Progenitor cell of endocrine pancreas (in vitro differentiated cells): ENCODE measurements around the gene CYB561D2. TPM values are rescaled to one million over a fixed set of nuclear protein-coding genes. Genes with fewer than 3 reads are reported as not detected.

Source experiments
- DNase-seq: peaks from one replicate; pipeline ENCODE4 v3.0.0; 2021; ENCODE audit warnings: low spot score; ENCODE audit not compliant: unreplicated experiment
- H3K27ac Mint-ChIP-seq: 2 replicates; pipeline ENCODE4 v1.8.0; 2021; ENCODE audit warnings: mild to moderate bottlenecking, moderate library complexity, mixed read lengths
- H3K27me3 Mint-ChIP-seq: 2 replicates; pipeline ENCODE4 v1.8.0; 2021; ENCODE audit warnings: mixed read lengths
- H3K36me3 Mint-ChIP-seq: 2 replicates; pipeline ENCODE4 v1.8.0; 2022; ENCODE audit warnings: mixed read lengths; ENCODE audit not compliant: insufficient read depth
- H3K4me1 Mint-ChIP-seq: 2 replicates; pipeline ENCODE4 v1.8.0; 2021; ENCODE audit warnings: low read depth, mixed read lengths
- H3K4me3 Mint-ChIP-seq: 2 replicates; pipeline ENCODE4 v1.8.0; 2021; ENCODE audit warnings: low read depth, mild to moderate bottlenecking, moderate library complexity, mixed read lengths
- H3K9me3 Mint-ChIP-seq: 2 replicates; pipeline ENCODE4 v1.8.0; 2021; ENCODE audit warnings: low read depth, mixed read lengths
- total RNA-seq: library from RNA; stranded (reverse); gene quantifications from 2 replicates; pipeline ENCODE4 v1.2.1, GENCODE V29; 2021
- TF ChIP-seq, protein P1 (sequence below): fragments of 200-600 bp; sonication (generic); IDR thresholded peaks from one replicate; pipeline ENCODE4 v1.5.0; 2021; ENCODE audit warnings: antibody characterized with exemption, mild to moderate bottlenecking; ENCODE audit not compliant: unreplicated experiment

CYB561D2 gene
- total RNA-seq, 1 donor from 2014 or later, result 19.2 TPM

DNA sequence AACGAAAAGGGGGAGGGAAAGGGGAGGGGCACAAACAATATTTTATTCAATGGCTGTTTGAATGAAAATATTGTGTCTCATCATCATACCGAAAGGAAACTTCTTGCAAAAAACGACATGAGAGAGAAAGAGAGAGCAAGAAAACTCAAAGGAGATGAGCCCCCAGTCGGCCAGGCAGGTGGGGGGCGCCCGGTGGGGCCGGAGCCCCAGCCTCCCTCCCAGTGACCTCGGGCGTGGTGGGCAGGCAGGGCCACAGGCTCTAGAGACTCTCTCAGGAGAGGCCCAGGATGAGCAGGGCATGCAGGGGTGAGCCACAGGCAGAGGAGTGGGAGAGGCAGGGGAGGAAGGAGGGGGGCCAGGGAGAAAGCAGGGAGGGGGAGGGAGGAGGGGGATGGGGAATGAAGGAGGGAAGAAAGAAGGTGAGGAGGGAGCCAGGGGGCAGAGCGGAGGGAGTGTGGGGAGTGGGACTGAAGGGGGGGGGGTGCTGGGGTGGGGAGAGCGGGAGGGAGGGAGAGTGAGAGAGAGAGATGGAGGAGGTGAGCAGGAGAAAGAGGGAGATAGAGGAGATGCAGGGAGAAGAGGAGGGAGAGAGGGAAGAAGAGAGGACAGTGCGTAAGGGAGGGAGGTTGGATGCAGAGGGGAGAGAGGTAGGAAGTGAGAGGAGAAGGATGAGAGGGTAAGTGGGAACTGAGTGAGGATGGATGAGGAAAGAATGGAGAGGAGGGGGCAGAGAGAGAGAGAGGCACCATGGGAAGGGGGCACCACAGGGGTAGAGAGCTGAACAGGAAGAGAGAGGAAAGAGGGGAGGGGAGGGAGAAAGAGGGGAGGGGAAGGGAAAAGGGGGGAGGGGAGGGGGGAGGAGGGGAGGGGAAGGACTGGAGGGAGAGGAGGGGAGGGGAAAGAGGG is 22.7 kb downstream of the CYB561D2 start:
- Mint-ChIP-seq H3K9me3 (no peaks in the 10 kb centered on the region), H3K4me1 (peaks cover 2% of the 10 kb centered on the region), H3K4me3 (no peak overlapping the region), H3K27me3 (peaks cover 6% of the 10 kb centered on the region), H3K36me3 (no peaks in the 10 kb centered on the region), H3K27ac (no peak overlapping the region)
- TF ChIP-seq, protein P1, sequence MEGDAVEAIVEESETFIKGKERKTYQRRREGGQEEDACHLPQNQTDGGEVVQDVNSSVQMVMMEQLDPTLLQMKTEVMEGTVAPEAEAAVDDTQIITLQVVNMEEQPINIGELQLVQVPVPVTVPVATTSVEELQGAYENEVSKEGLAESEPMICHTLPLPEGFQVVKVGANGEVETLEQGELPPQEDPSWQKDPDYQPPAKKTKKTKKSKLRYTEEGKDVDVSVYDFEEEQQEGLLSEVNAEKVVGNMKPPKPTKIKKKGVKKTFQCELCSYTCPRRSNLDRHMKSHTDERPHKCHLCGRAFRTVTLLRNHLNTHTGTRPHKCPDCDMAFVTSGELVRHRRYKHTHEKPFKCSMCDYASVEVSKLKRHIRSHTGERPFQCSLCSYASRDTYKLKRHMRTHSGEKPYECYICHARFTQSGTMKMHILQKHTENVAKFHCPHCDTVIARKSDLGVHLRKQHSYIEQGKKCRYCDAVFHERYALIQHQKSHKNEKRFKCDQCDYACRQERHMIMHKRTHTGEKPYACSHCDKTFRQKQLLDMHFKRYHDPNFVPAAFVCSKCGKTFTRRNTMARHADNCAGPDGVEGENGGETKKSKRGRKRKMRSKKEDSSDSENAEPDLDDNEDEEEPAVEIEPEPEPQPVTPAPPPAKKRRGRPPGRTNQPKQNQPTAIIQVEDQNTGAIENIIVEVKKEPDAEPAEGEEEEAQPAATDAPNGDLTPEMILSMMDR, result no peak
- DNase-seq, result no peak

DNA sequence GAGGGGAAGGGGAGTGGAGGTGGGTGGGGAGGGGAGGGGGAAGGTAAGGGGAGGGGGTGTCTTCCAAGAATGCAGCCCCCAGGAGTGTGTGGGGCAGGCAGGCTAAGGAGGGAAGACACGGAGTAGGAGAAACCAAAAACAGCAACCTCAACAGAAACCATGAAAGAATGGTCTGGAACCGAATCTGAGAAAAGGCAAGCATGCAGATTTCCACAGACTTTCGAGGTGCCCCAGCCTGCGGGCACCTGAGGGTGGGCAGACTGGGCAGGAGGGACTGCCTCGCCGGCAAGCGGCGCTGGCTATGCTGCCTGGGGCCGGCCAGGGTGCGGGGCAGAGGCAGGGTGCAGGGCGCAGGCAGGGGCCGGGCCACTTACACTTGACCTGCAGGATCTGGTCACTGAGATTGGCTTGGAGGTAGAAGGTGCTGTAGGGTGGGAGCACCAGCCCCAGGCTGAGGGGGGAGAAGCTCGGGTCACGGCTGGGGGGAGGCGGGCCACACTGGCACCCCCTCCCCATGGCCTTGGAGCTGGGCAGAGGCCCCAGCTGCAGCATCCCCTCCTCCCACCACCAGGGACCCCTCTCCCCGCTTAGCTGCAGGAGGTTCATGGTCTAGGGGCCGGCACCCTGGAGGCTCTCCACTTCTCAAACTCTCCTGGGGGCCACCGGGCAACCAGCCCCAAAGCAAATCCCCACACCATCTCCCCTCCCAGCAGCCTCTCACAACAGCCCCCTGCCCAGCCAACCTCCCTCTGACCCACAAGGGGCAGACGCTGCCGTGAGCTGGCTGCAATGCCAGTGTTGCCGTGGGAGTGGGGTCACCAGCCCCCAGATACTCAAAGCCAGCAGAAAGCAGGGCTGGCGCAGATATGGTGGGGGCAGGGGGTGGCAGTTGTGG is 23.9 kb downstream of the CYB561D2 start:
- Mint-ChIP-seq H3K27me3 (peaks cover 2% of the 10 kb centered on the region), H3K9me3 (no peaks in the 10 kb centered on the region), H3K27ac (no peak overlapping the region), H3K4me3 (no peak overlapping the region), H3K36me3 (no peaks in the 10 kb centered on the region), H3K4me1 (peaks cover 2% of the 10 kb centered on the region)
- TF ChIP-seq, protein P1, result no peak
- no peak for DNase-seq

DNA sequence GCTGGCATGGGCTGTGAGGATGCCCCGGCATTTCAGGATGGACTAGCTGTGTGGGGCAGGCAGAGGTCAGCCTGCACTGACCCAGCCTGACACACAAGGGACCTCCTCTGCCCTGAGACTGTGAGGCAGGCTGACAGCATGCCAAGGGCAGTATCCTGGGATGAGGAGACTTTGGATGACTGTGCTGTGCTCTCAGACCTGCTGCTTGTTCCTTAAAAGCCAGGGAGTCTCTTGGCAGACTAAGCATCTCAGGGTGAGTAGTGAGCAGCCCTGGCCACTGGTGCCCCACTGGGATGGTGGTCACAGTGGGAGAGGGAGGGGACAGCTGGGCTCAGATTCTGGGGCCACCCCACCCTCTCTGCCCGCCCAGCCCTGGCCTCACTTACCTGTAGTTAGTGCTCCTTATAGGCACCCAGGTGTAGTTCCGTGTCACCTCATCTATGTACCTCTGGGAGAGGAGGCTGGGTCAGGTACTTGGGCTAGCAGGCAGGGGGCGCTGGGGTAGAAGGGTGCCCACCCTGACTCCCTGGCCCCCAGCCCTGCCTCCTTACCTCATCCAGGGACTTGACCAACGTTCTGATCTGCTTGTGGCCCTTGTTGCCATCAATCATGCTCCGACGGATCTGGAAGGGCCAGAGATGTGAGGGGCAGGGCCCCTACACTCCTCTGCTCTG is 24.7 kb downstream of the CYB561D2 start:
- no peak overlapping the region for H3K4me3 Mint-ChIP-seq
- H3K27ac Mint-ChIP-seq, result no peak overlapping the region
- H3K4me1 Mint-ChIP-seq, result peaks cover 2% of the 10 kb centered on the region
- no peak for DNase-seq
- no peaks in the 10 kb centered on the region for H3K36me3 Mint-ChIP-seq
- H3K27me3 Mint-ChIP-seq, result peaks cover 6% of the 10 kb centered on the region
- TF ChIP-seq, protein P1, result peak; percentile 38
- H3K9me3 Mint-ChIP-seq, result no peaks in the 10 kb centered on the region

DNA sequence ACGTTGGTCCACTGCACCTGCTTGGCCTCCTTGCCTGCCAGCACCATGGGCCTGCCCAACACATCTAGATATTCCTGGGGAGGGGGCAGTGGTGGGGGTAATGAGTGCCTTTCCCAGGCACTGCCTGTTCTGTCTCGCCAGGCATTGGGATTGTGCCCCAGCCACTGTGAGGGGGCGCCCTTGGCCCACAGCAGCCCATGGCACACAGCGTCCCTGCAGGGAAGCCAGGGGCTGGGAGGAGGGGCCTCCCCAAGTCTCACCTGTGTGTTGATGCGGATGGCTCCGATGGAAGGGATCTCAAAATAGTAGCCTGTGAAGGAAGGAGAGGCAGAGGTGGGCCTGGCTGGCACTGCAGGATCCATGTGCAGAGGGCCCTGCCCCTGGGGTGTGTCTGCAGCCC is 27.4 kb downstream of the CYB561D2 start:
- Mint-ChIP-seq H3K9me3 (no peaks in the 10 kb centered on the region), H3K4me3 (no peak overlapping the region), H3K27ac (no peak overlapping the region), H3K36me3 (no peaks in the 10 kb centered on the region), H3K27me3 (peaks cover 3% of the 10 kb centered on the region), H3K4me1 (peaks cover 14% of the 10 kb centered on the region)
- DNase-seq, result no peak
- TF ChIP-seq, protein P1, result no peak

DNA sequence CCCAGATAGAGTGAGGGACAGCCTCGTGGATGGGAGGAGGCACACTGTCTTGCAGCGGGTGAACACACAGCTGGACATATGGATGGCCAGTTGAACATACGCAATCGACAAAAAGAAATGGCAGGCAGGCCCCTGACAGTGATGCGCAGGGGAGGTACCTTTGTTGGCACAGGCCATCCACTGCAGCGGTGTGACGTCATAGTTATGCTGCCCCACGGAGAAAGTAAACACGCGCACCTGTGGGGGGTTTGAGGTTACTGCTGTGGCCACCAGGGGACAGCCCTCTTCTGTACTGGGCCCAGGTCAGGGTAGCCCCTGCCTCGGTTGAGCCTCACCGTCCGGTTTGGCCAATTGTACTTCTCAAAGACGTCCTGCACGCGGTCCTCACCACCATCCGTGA is 28.1 kb downstream of the CYB561D2 start:
- peaks cover 3% of the 10 kb centered on the region for H3K27me3 Mint-ChIP-seq
- H3K9me3 Mint-ChIP-seq, result no peaks in the 10 kb centered on the region
- no peaks in the 10 kb centered on the region for H3K36me3 Mint-ChIP-seq
- TF ChIP-seq, protein P1, result no peak
- H3K4me1 Mint-ChIP-seq, result peaks cover 12% of the 10 kb centered on the region
- no peak overlapping the region for H3K27ac Mint-ChIP-seq
- no peak overlapping the region for H3K4me3 Mint-ChIP-seq
- no peak for DNase-seq
